AG08395 (cell line): ENCODE results near the gene NOL6.
A peak's percentile ranks its signal among the peaks of the same experiment; 100 is the strongest.

ENCODE experiments used
- DNase-seq: peaks from one replicate; pipeline ENCODE4 v3.0.0; 2012; ENCODE audit warnings: mixed read lengths, low spot score

Gene NOL6

DNA sequence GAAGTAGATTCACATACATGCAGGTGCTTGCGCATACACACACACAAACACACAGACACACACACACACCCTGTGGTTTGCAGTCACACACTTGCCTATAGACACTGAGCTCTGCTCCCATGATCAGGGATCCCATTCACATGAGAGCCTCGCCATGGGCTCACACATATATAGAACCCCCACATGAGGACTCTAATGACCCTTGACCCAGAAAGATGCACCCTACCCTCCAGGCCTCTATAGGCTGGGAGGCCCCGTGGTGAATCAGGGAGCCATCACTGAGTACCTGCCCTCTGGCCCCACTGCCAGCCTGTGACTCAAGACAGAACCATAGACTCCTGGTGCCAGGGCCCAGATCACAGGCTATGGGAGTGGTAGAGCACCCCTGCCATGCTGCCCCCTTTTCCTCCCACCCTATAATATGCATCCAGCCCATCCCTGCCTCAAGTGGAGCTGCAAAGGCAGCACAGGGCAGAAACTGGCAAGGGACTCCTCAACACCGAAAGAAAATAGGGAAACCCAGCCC lies 23.0 kb downstream of the NOL6 start:
- DNase-seq, result no peak

DNA sequence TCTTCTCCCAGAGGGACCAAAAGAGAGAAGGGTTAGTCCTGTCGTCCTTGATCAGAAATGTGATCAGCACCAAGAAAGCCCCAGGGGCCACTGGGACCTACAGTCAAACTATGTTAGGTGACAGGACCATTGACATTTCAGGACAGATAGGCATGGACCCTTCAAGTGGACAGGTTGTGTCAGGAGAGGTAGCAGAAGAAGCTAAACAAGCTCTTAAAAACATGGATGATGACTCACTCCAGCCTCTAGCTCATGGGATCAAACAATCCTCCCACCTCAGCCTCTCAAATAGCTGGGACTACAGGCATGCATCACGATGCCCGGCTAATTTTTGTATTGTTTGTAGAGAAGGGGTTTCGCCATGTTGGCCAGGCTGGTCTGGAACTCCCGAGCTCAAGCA lies 24.0 kb downstream of the NOL6 start:
- no peak for DNase-seq

- DNase-seq, result no peak
These were observed 25.7 kb downstream of the NOL6 start for GRCh38 chr9:33447799-33448553.

GRCh38 chr9:33446946-33447798 lies 26.6 kb downstream of the NOL6 start, which contains the start of gene AQP3:
Gene AQP3, minus strand, starts transcription at chr9:33447593. Its CDS starts 63 bp downstream, at chr9:33447530.
- peak; percentile 71 for DNase-seq

DNA sequence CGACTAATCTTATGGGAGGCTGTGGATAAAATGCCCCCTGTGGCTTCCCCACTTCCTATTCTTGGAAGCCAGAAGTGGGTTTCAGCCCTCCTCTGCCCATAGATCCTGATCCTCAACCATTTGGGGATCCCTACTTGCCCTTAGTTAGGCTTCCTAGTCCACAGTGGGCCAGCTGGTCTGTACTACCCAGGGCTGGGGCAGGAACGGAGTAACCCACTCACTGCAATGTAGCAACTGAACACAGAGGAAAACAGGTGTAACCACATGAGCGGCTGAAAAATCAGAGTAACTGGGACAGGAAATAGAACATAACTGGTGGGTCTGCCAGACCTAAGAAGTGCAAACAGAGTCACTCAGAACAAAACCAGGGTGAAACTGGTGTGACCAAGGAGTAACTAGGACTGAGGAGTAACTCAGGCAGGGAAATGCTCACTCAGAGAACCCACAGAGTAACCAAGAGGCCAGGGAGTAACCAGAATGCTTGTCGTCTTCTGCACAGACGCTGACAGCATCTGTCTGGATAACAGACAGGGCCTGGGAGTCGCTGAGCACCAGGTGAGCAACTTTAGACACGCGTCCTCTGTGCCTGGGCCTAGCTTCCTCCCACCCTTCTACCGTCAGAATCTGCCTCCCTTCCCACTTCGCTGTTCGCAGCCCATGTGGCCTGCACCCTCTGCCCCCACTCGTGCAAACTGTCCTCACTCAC lies 27.3 kb downstream of the NOL6 start:
- DNase-seq, result no peak

DNA sequence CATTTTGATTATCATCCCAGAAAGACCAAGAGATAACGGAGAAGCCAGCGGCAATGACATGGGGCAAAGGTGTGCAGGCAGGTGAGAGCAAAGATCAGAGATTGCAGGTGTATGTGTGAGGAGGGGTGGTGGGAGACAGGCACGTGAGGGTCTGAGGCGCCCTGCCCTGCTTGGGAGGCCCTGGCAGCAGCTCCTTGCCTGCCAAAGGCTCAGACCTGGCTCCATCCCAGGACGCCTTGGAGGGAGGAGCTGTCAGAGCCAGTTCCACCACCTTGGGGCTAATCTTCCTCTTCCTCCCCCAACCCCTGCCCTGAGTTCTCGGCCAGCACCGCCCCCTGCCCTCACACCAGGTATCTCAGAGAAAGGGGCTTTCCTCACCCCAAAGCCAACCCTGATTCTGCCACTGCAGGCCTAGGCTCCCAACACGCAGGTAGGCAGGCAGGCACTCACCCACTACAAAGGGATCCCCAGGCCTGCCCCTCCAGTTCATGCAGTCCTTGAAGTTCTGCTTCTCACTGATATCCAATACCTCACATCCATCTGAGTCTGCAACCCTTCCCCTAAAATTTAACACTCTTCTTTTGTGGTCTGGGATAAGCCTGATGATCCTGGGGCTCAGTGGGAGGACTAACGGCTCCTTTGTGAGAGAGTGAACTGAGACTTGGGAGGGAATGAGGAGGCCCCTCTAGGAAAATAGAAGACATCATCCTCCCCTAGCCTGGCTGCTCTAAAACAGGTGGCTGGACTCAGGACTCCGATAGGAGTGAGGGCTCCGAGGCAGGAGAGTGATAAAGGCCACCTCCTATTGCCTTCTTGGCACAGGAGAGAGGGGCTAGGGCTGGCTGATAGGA lies 28.1 kb downstream of the NOL6 start:
- no peak for DNase-seq

- no peak for DNase-seq
These were observed 30.1 kb downstream of the NOL6 start for GRCh38 chr9:33443464-33444154.

DNA sequence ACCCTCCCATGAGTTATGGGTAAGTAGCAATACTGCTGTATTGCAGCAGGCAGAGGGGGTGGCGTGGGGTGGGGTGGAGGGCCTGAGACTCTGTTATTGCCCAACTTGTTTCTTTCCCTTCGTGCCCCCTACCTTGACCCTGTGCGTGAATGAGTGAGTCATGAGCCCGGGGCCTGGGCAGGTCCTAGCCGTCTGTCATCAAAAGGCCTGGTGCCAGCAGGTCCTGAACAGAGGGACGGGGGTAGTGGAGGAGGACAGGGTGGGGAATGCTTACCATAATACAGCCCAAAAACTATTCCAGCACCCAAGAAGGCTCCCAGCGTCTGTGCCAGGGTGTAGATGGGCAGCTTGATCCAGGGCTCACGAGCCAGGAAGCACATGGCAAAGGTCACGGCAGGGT lies 30.7 kb downstream of the NOL6 start:
- no peak for DNase-seq

- DNase-seq, result no peak
These were observed 31.6 kb downstream of the NOL6 start for GRCh38 chr9:33442125-33442524.

DNA sequence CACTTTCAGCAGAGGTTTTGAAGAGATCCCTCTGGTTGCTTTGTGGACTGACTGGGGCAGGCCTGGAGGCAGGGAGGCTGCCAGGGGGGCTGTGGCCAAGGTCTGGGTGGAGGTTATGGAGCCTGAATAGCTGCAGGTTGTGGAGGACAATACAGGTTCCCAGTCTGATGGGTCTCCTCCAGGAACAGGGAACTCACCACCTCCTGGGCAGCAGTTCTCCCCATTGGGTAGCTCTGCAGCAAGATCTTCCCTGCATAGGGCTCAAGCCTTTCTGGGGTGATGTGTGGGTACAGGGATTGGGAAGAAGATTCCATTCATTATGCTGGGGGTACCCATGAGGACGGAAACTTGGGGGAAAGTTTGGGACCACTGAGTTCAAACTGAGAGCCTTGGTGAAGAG lies 33.1 kb downstream of the NOL6 start:
- DNase-seq, result no peak

DNA sequence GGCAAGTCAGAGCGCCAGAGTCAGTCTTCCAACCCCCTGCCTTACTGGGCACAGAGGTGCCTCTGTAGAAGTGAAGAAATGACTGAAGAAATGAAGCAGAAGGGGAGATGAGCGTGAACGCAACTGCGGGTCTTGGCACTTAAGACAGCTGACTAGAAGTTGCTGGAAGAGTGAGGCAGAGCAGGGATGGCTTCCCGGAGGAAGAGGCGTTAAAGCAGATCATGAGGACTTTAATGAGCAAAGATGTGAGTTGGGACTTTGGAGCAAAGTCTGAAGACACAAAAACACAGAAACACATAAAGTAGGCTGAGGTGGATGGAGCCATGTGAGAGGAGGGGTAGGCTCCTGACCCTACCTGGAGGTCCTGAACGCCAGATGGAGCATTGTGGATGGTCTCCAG lies 33.5 kb downstream of the NOL6 start:
- DNase-seq, result no peak

GRCh38 chr9:33439731-33440130 lies 34.0 kb downstream of the NOL6 start:
- peak; percentile 30 for DNase-seq

GRCh38 chr9:33438926-33439680 lies 34.6 kb downstream of the NOL6 start:
- DNase-seq, result no peak

DNA sequence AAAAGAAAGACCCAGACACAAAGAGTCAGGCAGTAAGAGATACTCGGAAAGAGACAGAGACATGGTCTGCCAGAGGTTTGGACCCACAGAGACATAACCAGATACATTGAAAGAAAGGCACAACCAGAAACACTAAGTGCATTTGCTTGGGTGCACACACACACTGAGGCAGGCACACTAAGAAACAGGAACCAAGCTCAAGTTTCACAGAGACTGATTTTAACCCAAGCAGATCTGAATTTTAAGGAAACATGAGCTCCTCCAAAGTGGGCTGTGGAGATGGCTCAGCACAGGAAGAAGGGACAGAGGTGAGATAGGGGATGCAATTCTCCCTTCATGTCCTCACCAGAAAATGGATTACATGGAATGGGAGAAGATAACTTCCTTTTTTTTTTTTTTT lies 35.8 kb downstream of the NOL6 start:
- no peak for DNase-seq

GRCh38 chr9:33437205-33437604 lies 36.5 kb downstream of the NOL6 start:
- DNase-seq, result no peak

DNA sequence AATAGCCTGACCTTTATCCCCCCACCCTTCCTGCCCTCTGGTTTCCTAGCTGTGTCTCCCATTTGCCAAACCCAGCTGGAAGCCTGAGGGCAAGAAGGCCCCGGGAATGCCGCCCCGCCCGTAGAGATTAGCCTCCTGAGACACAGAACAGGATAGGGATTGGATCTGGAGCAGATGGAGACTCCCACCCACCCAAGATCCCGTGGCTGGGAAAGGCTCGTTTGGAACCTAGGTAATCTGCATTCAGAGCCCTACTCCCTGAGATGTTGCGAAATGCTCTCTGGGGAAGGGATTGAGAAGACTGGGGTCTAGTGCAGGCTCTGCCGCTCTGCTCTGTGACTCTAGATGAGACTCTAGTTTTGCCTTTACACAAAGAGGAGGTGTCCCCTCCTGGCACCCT lies 37.3 kb downstream of the NOL6 start:
- DNase-seq, result no peak

- peak; percentile 34 for DNase-seq
These were observed 37.9 kb downstream of the NOL6 start for GRCh38 chr9:33435821-33436277.

- no peak for DNase-seq
These were observed 39.2 kb downstream of the NOL6 start for GRCh38 chr9:33434317-33435105.

DNA sequence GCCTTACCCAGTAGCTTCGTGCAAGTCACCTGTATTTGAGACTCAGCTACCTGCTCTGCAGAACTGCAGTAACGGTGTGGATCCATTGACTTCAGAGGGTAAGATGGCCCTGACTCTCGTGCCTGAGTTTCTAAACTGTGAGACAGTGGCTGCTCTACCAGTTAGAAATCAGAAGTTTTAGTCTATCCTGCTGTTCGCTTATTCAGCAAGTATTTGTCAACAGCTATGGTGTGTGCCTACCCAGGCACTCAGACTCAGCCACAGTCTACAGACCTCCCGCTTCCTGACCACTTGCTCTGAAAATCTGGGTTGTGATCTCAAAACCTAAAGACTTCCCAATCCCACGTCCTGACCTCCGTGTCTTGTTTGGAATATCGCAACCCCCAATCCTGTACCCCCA lies 39.9 kb downstream of the NOL6 start:
- no peak for DNase-seq
